Esophagus squamous epithelium (tissue), 4 donors: ENCODE results near the gene GPATCH4.

ENCODE experiments used
- CTCF ChIP-seq, 6 experiments: fragments of 450-650 bp in 4 of 6; fragments of 200-600 bp in 2 of 6; sonication (generic) in 2 of 6; IDR thresholded peaks; one replicate each; pipeline ENCODE4 v1.5.1; 2016 to 2019; ENCODE audit warnings: antibody characterized with exemption in 6 of 6, mild to moderate bottlenecking in 4 of 6, moderate library complexity in 4 of 6
- POLR2A ChIP-seq, 4 donors: fragments of 450-650 bp; IDR thresholded peaks; one replicate each; pipeline ENCODE4 v1.6.1; 2017; ENCODE audit warnings: antibody characterized with exemption in 4 of 4, mild to moderate bottlenecking in 4 of 4, moderate library complexity in 3 of 4

DNA sequence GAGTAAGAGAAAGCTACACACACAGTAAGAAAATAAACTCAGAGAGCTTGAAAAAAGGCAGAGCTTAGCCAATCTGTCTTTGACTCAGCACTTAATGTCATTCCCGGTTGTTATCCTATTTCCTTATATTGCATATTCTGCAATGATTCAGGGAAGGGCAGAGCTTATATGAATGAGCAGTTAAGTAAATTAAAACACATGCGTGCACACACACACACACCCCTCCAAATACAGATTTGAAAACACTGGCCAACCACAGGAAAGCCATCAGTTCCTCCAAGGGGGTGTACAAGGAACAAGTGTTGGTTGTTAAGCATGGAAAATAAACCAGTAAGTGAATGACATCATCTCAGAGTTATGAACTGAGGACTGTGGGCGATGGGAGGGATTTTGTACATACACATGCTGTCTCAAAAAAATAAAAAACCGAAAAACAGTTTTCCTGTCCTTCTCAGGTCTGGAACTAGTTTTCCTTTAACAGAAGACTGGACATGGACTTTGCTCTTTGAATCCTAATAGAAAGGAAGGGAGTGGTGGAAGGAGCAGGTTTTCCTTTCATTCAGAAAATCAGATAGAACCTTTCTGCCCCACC is 29.9 kb downstream of the GPATCH4 start:
- TF ChIP-seq CTCF (IDR thresholded peaks at IDR 0.05) (no peak), POLR2A (IDR thresholded peaks at IDR 0.05) (no peak)
